ENCODE data around the gene AKAP4. TPM values are rescaled to one million over a fixed set of nuclear protein-coding genes. Genes with fewer than 3 reads are reported as not detected.

Gene AKAP4
- total RNA-seq, 1 experiment from 2014 or later, result not detected

DNA sequence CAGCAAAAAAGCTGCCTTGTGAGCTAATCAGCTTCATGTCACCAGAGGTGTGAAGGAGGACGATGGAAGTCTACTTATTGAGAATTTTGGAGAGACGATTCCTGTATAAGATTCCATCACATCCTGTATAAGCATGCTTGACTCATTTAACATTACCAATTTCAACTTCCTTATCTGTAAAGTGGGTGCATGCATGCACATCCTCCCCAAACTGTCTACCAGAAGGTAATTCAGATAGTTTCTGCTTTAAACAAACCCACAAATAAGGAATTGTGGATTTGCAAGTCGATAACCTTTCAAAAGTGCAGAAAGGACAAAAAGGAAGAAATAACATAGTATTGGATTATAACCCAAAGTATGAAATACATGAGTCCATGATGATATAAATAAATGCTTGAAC is 31.1 kb downstream of the AKAP4 start:
- no TSS peak for BruUV-seq (replicated peaks)
- H3K36me3 ChIP-seq (ENCODE audit: control insufficient read depth, insufficient read depth, low read length), result no peaks in the 10 kb centered on the region
- H3K4me3 ChIP-seq (ENCODE audit: low read depth, low read length), result no peak overlapping the region
- POLR2A ChIA-PET, result no interaction called here
- H3K4me1 ChIP-seq, result no peaks in the 10 kb centered on the region
- no peaks in the 10 kb centered on the region for H3K9me3 ChIP-seq
- H3K36me3 Mint-ChIP-seq (ENCODE audit: insufficient read depth, unreplicated experiment), result no peaks in the 10 kb centered on the region
- TF ChIP-seq, protein P1, sequence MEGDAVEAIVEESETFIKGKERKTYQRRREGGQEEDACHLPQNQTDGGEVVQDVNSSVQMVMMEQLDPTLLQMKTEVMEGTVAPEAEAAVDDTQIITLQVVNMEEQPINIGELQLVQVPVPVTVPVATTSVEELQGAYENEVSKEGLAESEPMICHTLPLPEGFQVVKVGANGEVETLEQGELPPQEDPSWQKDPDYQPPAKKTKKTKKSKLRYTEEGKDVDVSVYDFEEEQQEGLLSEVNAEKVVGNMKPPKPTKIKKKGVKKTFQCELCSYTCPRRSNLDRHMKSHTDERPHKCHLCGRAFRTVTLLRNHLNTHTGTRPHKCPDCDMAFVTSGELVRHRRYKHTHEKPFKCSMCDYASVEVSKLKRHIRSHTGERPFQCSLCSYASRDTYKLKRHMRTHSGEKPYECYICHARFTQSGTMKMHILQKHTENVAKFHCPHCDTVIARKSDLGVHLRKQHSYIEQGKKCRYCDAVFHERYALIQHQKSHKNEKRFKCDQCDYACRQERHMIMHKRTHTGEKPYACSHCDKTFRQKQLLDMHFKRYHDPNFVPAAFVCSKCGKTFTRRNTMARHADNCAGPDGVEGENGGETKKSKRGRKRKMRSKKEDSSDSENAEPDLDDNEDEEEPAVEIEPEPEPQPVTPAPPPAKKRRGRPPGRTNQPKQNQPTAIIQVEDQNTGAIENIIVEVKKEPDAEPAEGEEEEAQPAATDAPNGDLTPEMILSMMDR (IDR thresholded peaks at IDR 0.05; ENCODE audit: insufficient read depth in 1 of 2, low read depth in 1 of 2, low read length in 1 of 2, severe bottlenecking in 1 of 2, unreplicated experiment in 1 of 2), result no peak
- no peaks in the 10 kb centered on the region for H3K4me1 Mint-ChIP-seq (ENCODE audit: low read depth, unreplicated experiment)
- H3K27me3 Mint-ChIP-seq (ENCODE audit: insufficient read depth, unreplicated experiment), result no peaks in the 10 kb centered on the region
- CTCF ChIA-PET, result no interaction called here
- H3K27ac Mint-ChIP-seq (ENCODE audit: unreplicated experiment), result no peak overlapping the region
- intact Hi-C loops (cut with micrococcal nuclease; ENCODE audit: unreplicated experiment), result no loop called here
- no peaks in the 10 kb centered on the region for H3K27me3 ChIP-seq (replicated peaks; ENCODE audit: control insufficient read depth, insufficient read depth, low read length)
- no peak for DNase-seq
- H3K9me3 Mint-ChIP-seq (ENCODE audit: unreplicated experiment), result no peaks in the 10 kb centered on the region
- no peak overlapping the region for H3K4me3 Mint-ChIP-seq (ENCODE audit: unreplicated experiment)

DNA sequence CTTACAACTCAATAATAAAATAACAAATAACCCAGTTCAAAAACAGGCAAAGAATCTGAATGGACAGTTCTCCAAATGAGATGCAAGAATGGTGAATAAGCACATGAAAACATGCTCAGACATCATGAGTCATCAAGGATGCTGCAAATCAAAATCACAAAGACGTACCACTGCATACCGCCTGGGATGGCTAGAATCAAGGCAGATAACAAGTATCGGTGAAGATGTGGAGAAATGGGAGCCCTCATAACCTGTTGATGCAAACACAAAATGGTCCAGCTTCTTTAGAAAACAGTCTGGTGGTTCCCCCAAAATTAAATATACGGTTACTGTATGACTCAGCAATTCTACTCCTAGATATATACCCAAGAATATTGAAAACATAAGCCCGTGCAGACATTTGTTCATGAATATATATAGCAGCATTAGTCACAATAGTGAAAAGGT is 32.5 kb downstream of the AKAP4 start:
- Mint-ChIP-seq H3K4me1 (ENCODE audit: low read depth, unreplicated experiment) (no peaks in the 10 kb centered on the region), H3K36me3 (ENCODE audit: insufficient read depth, unreplicated experiment) (no peaks in the 10 kb centered on the region), H3K27ac (ENCODE audit: unreplicated experiment) (no peak overlapping the region), H3K9me3 (ENCODE audit: unreplicated experiment) (no peaks in the 10 kb centered on the region), H3K4me3 (ENCODE audit: unreplicated experiment) (no peak overlapping the region), H3K27me3 (ENCODE audit: insufficient read depth, unreplicated experiment) (no peaks in the 10 kb centered on the region)
- no peaks in the 10 kb centered on the region for H3K36me3 ChIP-seq (ENCODE audit: control insufficient read depth, insufficient read depth, low read length)
- BruUV-seq (replicated peaks), result no TSS peak
- TF ChIP-seq, protein P1 (IDR thresholded peaks at IDR 0.05; ENCODE audit: insufficient read depth in 1 of 2, low read depth in 1 of 2, low read length in 1 of 2, severe bottlenecking in 1 of 2, unreplicated experiment in 1 of 2), result no peak
- H3K27me3 ChIP-seq (replicated peaks; ENCODE audit: control insufficient read depth, insufficient read depth, low read length), result no peaks in the 10 kb centered on the region
- ChIA-PET CTCF (no interaction called here), POLR2A (no interaction called here)
- intact Hi-C loops (cut with micrococcal nuclease; ENCODE audit: unreplicated experiment), result no loop called here
- no peak overlapping the region for H3K4me3 ChIP-seq (ENCODE audit: low read depth, low read length)
- no peaks in the 10 kb centered on the region for H3K9me3 ChIP-seq
- no peak for DNase-seq
- H3K4me1 ChIP-seq, result no peaks in the 10 kb centered on the region

DNA sequence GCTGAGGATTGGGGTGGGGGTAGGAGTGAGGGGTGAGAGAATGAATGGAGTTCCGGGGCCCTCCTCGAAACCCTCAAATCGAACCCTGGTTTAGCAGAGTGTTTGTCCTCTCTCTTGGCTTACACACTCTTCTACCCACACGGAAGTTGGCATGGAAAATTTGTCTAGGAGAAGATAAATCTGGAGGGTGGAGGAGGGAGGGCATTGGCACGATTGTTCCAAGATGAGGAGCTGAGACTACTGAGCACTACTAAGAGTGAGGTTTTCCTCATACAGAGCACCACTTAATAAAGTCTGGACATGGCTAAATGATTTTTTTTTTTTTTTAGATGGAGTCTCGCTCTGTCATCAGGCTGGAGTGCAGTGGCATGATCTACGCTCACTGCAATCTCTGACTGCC is 33.4 kb downstream of the AKAP4 start:
- Histone ChIP-seq H3K4me1 (no peaks in the 10 kb centered on the region), H3K9me3 (no peaks in the 10 kb centered on the region), H3K4me3 (ENCODE audit: low read depth, low read length) (no peak overlapping the region), H3K27me3 (replicated peaks; ENCODE audit: control insufficient read depth, insufficient read depth, low read length) (no peaks in the 10 kb centered on the region), H3K36me3 (ENCODE audit: control insufficient read depth, insufficient read depth, low read length) (no peaks in the 10 kb centered on the region)
- POLR2A ChIA-PET, result no interaction called here
- intact Hi-C loops (cut with micrococcal nuclease; ENCODE audit: unreplicated experiment), result no loop called here
- Mint-ChIP-seq H3K27ac (ENCODE audit: unreplicated experiment) (no peak overlapping the region), H3K4me3 (ENCODE audit: unreplicated experiment) (no peak overlapping the region), H3K36me3 (ENCODE audit: insufficient read depth, unreplicated experiment) (no peaks in the 10 kb centered on the region), H3K4me1 (ENCODE audit: low read depth, unreplicated experiment) (no peaks in the 10 kb centered on the region), H3K27me3 (ENCODE audit: insufficient read depth, unreplicated experiment) (no peaks in the 10 kb centered on the region), H3K9me3 (ENCODE audit: unreplicated experiment) (no peaks in the 10 kb centered on the region)
- TF ChIP-seq, protein P1 (IDR thresholded peaks at IDR 0.05; ENCODE audit: insufficient read depth in 1 of 2, low read depth in 1 of 2, low read length in 1 of 2, severe bottlenecking in 1 of 2, unreplicated experiment in 1 of 2), result no peak
- no peak for DNase-seq
- CTCF ChIA-PET, result no interaction called here
- BruUV-seq (replicated peaks), result no TSS peak
